22Rv1 (cell line): ENCODE data around the gene EIF4E1B.

Experiments
- H3K27ac ChIP-seq: fragments of 450-650 bp; 2 replicates; pipeline ENCODE4 v1.5.1; 2017
- CTCF ChIP-seq: fragments of 450-650 bp; IDR thresholded peaks from 2 replicates; pipeline ENCODE4 v1.5.1; 2017; ENCODE audit warnings: mild to moderate bottlenecking
- ZFX ChIP-seq: fragments of 450-650 bp; IDR thresholded peaks from 2 replicates; pipeline ENCODE4 v1.6.1; 2017; ENCODE audit warnings: antibody characterized with exemption, borderline replicate concordance

Gene EIF4E1B

GRCh38 chr5:176638437-176638836, 8.0 kb downstream of the EIF4E1B start:
- no peak overlapping the region for H3K27ac ChIP-seq
- no peak for TF ChIP-seq CTCF
- TF ChIP-seq ZFX: no peak

GRCh38 chr5:176639208-176639607, 8.7 kb downstream of the EIF4E1B start:
- H3K27ac ChIP-seq: no peak overlapping the region
- TF ChIP-seq ZFX (no peak), CTCF (no peak)

- no peak overlapping the region for H3K27ac ChIP-seq
- TF ChIP-seq CTCF (no peak), ZFX (no peak)
Measured at GRCh38 chr5:176639981-176640380, 9.5 kb downstream of the EIF4E1B start.

GRCh38 chr5:176640616-176641015, 10.1 kb downstream of the EIF4E1B start:
- H3K27ac ChIP-seq: no peak overlapping the region
- no peak for TF ChIP-seq ZFX
- no peak for TF ChIP-seq CTCF

- TF ChIP-seq ZFX: no peak
- no peak for TF ChIP-seq CTCF
- peak overlapping the region; percentile 29; the same call in 1 of the 2 replicates for H3K27ac ChIP-seq
Measured at GRCh38 chr5:176642675-176643490, 12.4 kb downstream of the EIF4E1B start.

- peak overlapping the region; percentile 29; the same call in 1 of the 2 replicates for H3K27ac ChIP-seq
- TF ChIP-seq CTCF (no peak), ZFX (no peak)
Measured at GRCh38 chr5:176643491-176644219, 13.2 kb downstream of the EIF4E1B start.

GRCh38 chr5:176644294-176644693, 13.8 kb downstream of the EIF4E1B start:
- no peak for TF ChIP-seq CTCF
- TF ChIP-seq ZFX: no peak

More at GRCh38 chr5:176644294-176644693, 13.8 kb downstream of the EIF4E1B start:
- H3K27ac ChIP-seq: no peak overlapping the region
